WI38 (cell line): ENCODE data around the gene PPARD.

Source experiments
- H3K4me3 ChIP-seq: 2 replicates; pipeline ENCODE4 v1.5.1; 2011; ENCODE audit warnings: low read depth, mild to moderate bottlenecking, control low read depth, low read length
- TF ChIP-seq, protein P1 (sequence below): IDR thresholded peaks from 2 replicates; pipeline ENCODE4 v1.5.1; 2012; ENCODE audit warnings: low read depth, mild to moderate bottlenecking, control low read depth, low read length

PPARD gene

DNA sequence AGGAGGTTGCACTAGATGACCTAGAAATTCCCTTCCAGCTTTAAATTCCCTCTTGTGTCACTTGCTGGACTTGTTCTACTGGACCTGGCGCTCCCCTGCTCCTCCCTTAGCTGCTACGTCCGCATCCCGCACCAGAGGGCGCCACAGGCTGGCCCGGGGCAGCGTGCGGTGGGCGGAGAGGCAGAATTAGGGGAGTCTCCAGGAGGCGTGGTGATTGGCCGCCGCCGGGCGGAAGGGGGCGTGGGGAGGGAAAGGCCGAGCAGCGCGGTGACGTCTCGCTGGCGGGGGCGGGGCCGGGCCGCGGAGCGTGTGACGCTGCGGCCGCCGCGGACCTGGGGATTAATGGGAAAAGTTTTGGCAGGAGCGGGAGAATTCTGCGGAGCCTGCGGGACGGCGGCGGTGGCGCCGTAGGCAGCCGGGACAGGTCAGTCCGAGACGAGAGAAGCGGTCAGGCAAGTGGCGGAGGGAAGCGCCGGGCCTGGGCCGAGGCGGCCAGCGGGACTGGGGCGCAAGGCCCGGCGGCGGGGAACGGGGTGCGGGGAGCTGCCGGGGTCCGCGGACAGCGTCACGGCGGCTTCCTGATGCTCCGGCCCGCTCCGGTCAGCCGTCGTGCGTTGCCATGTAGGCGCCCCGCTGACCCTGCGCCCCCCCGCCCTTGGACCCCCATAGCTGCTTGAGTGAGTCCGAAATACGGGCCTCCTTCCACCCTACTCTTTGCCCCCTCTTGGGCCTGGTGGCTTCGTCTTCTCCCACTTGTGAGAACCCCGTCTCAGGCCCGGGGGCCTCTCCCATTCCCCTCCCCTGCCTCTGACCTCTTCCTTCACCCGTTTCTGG, at the start of gene PPARD:
PPARD (plus strand) TSS at position 301 of the 834 bp plus-strand sequence. CDS start 68,530 bp downstream, outside the sequence.
- TF ChIP-seq, protein P1, sequence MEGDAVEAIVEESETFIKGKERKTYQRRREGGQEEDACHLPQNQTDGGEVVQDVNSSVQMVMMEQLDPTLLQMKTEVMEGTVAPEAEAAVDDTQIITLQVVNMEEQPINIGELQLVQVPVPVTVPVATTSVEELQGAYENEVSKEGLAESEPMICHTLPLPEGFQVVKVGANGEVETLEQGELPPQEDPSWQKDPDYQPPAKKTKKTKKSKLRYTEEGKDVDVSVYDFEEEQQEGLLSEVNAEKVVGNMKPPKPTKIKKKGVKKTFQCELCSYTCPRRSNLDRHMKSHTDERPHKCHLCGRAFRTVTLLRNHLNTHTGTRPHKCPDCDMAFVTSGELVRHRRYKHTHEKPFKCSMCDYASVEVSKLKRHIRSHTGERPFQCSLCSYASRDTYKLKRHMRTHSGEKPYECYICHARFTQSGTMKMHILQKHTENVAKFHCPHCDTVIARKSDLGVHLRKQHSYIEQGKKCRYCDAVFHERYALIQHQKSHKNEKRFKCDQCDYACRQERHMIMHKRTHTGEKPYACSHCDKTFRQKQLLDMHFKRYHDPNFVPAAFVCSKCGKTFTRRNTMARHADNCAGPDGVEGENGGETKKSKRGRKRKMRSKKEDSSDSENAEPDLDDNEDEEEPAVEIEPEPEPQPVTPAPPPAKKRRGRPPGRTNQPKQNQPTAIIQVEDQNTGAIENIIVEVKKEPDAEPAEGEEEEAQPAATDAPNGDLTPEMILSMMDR: peak; percentile 95
- peak within 1 kb of the TSS; percentile 92 for H3K4me3 ChIP-seq

DNA sequence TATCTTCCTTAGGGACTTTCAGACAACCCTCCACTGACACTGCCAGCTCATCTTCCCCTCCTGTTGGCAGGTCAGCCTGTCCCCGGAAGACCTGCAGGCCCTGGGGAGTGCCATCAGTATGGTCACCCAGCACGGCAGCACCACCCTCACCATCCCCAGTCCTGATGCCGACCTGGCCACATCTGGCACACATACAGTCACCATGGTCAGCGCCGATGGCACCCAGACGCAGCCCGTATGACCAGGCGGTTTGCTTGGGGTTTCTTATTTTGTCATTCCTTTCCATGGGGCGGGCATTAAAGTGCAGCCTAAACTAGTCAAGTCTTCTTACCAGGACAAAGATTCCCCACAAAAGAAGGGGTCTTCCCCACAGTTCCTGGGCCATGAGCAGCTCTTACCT, 48.7 kb upstream of the PPARD start:
- TF ChIP-seq, protein P1: no peak
- H3K4me3 ChIP-seq: no peak overlapping the region

DNA sequence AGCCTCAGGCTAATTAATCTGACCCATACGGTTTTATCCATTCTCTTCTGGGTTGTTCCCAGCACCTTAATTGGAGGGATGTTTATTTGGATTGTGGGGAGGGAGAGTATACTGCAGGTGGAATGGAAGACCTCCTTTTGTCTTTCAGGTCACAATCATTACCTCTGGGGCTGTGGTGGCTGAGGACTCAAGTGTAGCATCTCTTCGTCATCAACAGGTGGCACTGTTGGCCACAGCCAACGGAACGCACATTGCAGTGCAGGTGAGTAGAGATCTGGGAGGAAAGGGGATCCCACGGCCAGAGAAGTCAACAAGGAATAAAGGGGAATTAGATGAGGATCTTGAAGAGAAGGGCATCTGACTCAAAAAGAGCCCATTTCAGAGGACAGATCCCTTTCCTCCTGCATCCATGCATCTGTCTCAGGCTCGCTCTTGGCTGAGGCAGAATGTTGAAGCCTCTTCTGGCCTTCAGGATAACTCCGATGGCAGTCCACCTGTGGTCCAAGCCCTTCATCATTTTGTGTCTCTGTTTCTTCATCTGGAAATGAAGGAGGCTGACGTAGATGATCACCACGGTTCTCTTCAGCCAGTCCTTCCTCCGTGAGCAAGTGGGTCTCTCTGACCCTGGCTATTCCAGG, 47.9 kb upstream of the PPARD start:
- no peak overlapping the region for H3K4me3 ChIP-seq
- TF ChIP-seq, protein P1: peak; percentile 60; the same call in 1 of the 2 replicates

DNA sequence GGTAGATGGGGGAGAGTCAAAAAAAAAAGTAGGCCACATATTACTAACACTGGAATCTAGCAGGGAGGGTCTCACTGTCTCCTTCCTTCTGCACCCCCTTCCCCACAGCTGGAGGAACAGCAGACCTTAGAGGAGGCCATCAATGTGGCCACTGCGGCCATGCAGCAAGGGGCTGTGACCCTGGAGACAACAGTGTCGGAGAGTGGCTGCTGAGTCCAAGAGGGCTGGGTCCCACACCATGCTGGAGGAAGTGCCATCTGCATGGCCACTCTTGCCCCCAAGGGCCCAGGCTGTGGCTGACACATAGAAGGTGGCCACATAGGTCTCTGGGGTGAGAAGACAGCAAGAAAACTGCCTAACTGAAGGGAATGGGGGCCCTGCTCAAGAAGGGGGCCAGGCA, 47.3 kb upstream of the PPARD start:
- TF ChIP-seq, protein P1: no peak
- no peak overlapping the region for H3K4me3 ChIP-seq

DNA sequence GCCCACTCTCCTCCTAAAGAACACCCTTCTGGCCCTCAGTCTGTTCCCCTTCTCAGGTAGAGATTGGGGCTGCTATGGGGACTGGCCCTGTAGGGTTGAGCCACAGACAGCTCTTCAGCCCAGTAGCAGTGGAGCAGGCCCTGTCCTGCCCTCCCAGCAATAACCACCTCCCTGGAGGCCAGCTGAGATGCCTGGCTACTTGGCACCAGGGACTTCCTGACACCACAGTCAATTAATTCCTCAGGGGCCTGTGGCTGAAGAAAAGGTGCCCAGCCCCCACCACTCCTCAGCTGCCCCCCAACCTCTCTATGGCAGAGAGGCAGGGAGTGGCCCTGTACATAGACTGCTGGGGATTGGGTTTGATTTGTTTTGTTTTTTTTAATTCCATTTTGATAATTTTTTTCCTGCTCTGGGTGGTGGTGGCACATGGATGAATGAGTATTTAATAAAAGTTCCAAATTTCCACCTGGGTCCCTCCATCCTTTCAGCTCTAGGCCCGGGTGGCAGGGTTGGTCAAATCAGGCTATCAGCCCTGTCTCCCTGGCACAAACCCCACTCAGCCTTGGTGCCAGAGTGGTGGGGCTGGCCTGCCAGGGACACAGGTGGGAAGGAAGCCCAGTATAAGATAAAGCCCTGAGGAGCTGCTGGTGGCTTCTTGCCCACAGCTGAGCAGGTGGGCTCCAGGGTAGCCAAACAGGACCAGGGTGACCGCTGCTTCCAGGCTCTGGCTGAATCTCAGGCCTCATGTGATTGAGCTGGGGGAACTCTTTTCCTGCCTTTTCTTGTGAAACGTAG, 46.6 kb upstream of the PPARD start:
- H3K4me3 ChIP-seq: no peak overlapping the region
- TF ChIP-seq, protein P1: no peak

DNA sequence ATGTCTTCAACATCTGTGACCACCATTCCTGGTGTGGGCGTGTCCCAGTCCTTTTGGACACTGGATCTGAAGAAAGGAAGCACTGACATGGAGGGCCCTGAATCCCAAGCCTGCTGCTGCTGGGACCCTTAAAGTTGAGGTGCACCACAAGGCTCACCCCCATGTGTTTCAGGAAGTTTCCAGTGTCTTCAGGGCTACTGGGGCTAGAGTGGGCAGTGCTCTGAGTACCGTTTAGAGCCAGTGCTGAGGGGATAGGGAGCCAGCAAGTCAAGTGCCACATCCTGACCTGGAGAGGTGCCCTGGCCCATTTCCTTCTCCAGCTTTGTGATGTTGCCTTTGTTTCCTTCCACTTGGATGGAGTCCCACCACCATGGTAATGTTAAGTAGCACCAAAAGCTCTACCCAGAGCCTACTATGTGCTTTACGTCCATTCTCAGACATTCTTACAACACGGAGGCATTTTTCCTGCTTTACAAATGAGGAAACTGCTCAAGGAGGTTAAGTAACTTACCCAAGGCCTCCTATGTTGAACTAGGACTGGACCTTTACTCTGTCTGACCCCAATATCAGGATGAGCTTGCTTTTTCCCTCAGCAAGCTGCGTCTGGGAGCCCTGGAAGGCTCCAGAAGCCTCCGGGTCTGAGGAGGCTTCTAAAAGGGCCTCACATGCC, 45.3 kb upstream of the PPARD start:
- no peak overlapping the region for H3K4me3 ChIP-seq
- TF ChIP-seq, protein P1: no peak
